SK-N-SH treated with all-trans-retinoic acid at 6 μM for 48 hours (cell line): ENCODE measurements around the gene TNKS2.

Experiments used
- ATAC-seq: fragments of 200-7000 bp; cut with Tn5 transposase; 3 replicates; pipeline ENCODE4 v1.9.1; 2020; ENCODE audit warnings: mild to moderate bottlenecking, moderate library complexity
- ARNTL ChIP-seq: fragments of 450-650 bp; formaldehyde crosslinking; IDR thresholded peaks from 2 replicates; pipeline ENCODE4 v1.5.0; 2020; ENCODE audit warnings: low read depth, mild to moderate bottlenecking, moderate library complexity, borderline replicate concordance
- ESRRG ChIP-seq: fragments of 250-450 bp; sonication (Bioruptor Pico); IDR thresholded peaks from 2 replicates; pipeline ENCODE4 v1.6.1; 2021; ENCODE audit warnings: mild to moderate bottlenecking
- ISL1 ChIP-seq: fragments of 250-450 bp; sonication (Bioruptor Pico); IDR thresholded peaks from 2 replicates; pipeline ENCODE4 v2.1.2; 2022; ENCODE audit warnings: mild to moderate bottlenecking, moderate library complexity
- OSR1 ChIP-seq: fragments of 250-450 bp; sonication (Bioruptor Pico); IDR thresholded peaks from 2 replicates; pipeline ENCODE4 v1.8.0; 2022; ENCODE audit warnings: moderate library complexity, mild to moderate bottlenecking, inconsistent platforms
- PATZ1 ChIP-seq: fragments of 250-450 bp; sonication (Bioruptor Pico); IDR thresholded peaks from 2 replicates; pipeline ENCODE4 v1.8.0; 2020; ENCODE audit warnings: mild to moderate bottlenecking, moderate library complexity, borderline replicate concordance
- POU6F1 ChIP-seq: fragments of 250-450 bp; sonication (Bioruptor Pico); IDR thresholded peaks from 2 replicates; pipeline ENCODE4 v1.8.0; 2021; ENCODE audit warnings: low read depth, mild to moderate bottlenecking, moderate library complexity, borderline replicate concordance
- PPARA ChIP-seq: fragments of 250-450 bp; sonication (Bioruptor Pico); IDR thresholded peaks from 2 replicates; pipeline ENCODE4 v1.5.0; 2020; ENCODE audit warnings: mild to moderate bottlenecking, borderline replicate concordance
- RARB ChIP-seq: fragments of 250-450 bp; sonication (Bioruptor Pico); IDR thresholded peaks from 2 replicates; pipeline ENCODE4 v1.8.0; 2021; ENCODE audit warnings: mild to moderate bottlenecking, moderate library complexity
- SNAI2 ChIP-seq: fragments of 250-450 bp; sonication (Bioruptor Pico); IDR thresholded peaks from 2 replicates; pipeline ENCODE4 v1.5.0; 2020; ENCODE audit warnings: mild to moderate bottlenecking, moderate library complexity
- TCF4 ChIP-seq: fragments of 250-450 bp; sonication (Bioruptor Pico); IDR thresholded peaks from 2 replicates; pipeline ENCODE4 v1.8.0; 2021; ENCODE audit warnings: mild to moderate bottlenecking, moderate library complexity, borderline replicate concordance
- ZC3H10 ChIP-seq: fragments of 250-450 bp; sonication (Bioruptor Pico); IDR thresholded peaks from 2 replicates; pipeline ENCODE4 v1.5.1; 2021; ENCODE audit warnings: mild to moderate bottlenecking, moderate library complexity
- ZFP3 ChIP-seq: fragments of 250-450 bp; sonication (Bioruptor Pico); IDR thresholded peaks from 2 replicates; pipeline ENCODE4 v1.5.0; 2020; ENCODE audit warnings: mild to moderate bottlenecking, moderate library complexity
- ZNF565 ChIP-seq: fragments of 450-650 bp; formaldehyde crosslinking; conservative IDR thresholded peaks from 2 replicates; pipeline ENCODE4 v1.5.0; 2020; ENCODE audit warnings: low read depth, mild to moderate bottlenecking, moderate library complexity
- ZNF8 ChIP-seq: fragments of 450-650 bp; formaldehyde crosslinking; IDR thresholded peaks from 2 replicates; pipeline ENCODE4 v1.5.0; 2020; ENCODE audit warnings: mild to moderate bottlenecking, moderate library complexity
- TF ChIP-seq, protein P1 (sequence below): fragments of 250-450 bp; sonication (Bioruptor Pico); IDR thresholded peaks from 2 replicates; pipeline ENCODE4 v1.5.1; 2020; ENCODE audit warnings: low read depth, mild to moderate bottlenecking, moderate library complexity
- TF ChIP-seq, protein P2 (sequence below): fragments of 250-450 bp; sonication (Bioruptor Pico); IDR thresholded peaks from 2 replicates; pipeline ENCODE4 v1.5.0; 2020; ENCODE audit warnings: mild to moderate bottlenecking, moderate library complexity
- TF ChIP-seq, protein P3 (sequence below): fragments of 250-450 bp; sonication (Bioruptor Pico); IDR thresholded peaks from 2 replicates; pipeline ENCODE4 v1.5.1; 2021; ENCODE audit warnings: mild to moderate bottlenecking, moderate library complexity

TNKS2 gene

GRCh38 chr10:91860885-91861284 lies 62.7 kb downstream of the TNKS2 start (continued):
- TF ChIP-seq OSR1, result no peak

DNA sequence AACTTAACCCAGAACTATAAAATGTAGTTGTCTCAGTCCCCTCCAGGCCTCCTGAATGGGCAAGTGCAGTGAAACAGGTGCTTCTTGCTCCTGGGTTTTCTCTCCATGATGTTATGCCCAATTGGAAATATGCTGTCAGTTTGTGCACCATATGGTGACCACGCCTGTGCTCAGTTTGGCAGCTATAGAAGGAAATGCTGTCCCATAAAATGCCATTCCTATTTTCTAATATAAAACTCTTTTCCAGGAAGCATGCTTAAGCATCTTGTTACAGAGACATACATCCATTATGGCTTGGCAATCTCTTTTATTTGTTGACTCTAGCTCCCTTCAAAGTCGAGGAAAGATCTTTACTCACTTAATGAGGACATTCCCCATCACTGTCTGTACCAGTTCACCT lies 65.9 kb downstream of the TNKS2 start:
- ATAC-seq, result no peak
- TF ChIP-seq TCF4 (CRISPR knock-in tag) (no peak), OSR1 (no peak), ZFP3 (CRISPR knock-in tag) (no peak), ZNF565 (CRISPR knock-in tag) (no peak), ARNTL (CRISPR knock-in tag) (no peak), ZNF8 (CRISPR knock-in tag) (no peak), PATZ1 (CRISPR knock-in tag) (no peak), POU6F1 (CRISPR knock-in tag) (no peak), RARB (CRISPR knock-in tag) (no peak), ISL1 (CRISPR knock-in tag) (no peak)
- TF ChIP-seq, protein P1, sequence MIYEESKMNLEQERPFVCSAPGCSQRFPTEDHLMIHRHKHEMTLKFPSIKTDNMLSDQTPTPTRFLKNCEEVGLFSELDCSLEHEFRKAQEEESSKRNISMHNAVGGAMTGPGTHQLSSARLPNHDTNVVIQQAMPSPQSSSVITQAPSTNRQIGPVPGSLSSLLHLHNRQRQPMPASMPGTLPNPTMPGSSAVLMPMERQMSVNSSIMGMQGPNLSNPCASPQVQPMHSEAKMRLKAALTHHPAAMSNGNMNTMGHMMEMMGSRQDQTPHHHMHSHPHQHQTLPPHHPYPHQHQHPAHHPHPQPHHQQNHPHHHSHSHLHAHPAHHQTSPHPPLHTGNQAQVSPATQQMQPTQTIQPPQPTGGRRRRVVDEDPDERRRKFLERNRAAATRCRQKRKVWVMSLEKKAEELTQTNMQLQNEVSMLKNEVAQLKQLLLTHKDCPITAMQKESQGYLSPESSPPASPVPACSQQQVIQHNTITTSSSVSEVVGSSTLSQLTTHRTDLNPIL, result no peak
- TF ChIP-seq, protein P2, sequence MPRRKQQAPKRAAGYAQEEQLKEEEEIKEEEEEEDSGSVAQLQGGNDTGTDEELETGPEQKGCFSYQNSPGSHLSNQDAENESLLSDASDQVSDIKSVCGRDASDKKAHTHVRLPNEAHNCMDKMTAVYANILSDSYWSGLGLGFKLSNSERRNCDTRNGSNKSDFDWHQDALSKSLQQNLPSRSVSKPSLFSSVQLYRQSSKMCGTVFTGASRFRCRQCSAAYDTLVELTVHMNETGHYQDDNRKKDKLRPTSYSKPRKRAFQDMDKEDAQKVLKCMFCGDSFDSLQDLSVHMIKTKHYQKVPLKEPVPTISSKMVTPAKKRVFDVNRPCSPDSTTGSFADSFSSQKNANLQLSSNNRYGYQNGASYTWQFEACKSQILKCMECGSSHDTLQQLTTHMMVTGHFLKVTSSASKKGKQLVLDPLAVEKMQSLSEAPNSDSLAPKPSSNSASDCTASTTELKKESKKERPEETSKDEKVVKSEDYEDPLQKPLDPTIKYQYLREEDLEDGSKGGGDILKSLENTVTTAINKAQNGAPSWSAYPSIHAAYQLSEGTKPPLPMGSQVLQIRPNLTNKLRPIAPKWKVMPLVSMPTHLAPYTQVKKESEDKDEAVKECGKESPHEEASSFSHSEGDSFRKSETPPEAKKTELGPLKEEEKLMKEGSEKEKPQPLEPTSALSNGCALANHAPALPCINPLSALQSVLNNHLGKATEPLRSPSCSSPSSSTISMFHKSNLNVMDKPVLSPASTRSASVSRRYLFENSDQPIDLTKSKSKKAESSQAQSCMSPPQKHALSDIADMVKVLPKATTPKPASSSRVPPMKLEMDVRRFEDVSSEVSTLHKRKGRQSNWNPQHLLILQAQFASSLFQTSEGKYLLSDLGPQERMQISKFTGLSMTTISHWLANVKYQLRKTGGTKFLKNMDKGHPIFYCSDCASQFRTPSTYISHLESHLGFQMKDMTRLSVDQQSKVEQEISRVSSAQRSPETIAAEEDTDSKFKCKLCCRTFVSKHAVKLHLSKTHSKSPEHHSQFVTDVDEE (CRISPR knock-in tag), result no peak
- TF ChIP-seq, protein P3, sequence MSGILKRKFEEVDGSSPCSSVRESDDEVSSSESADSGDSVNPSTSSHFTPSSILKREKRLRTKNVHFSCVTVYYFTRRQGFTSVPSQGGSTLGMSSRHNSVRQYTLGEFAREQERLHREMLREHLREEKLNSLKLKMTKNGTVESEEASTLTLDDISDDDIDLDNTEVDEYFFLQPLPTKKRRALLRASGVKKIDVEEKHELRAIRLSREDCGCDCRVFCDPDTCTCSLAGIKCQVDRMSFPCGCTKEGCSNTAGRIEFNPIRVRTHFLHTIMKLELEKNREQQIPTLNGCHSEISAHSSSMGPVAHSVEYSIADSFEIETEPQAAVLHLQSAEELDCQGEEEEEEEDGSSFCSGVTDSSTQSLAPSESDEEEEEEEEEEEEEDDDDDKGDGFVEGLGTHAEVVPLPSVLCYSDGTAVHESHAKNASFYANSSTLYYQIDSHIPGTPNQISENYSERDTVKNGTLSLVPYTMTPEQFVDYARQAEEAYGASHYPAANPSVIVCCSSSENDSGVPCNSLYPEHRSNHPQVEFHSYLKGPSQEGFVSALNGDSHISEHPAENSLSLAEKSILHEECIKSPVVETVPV (CRISPR knock-in tag), result no peak

DNA sequence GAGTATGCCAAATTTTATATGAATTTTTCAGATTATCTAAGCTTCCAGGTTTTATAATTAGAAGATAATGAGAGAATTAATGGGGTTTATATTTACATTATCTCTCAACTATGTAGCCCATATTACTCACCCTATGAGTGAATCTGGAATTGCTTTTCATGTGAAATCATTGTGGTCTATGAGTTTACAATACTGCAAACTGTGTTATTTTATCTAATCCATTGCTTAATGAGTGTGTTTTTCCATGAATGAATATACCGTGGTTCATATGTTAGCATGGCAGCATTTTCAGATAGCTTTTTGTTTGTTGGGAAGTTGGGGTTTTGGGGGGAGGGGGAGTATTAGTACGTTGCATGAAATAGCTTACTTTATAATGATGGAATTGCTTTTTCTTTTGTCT lies 66.5 kb downstream of the TNKS2 start:
- ATAC-seq, result no peak
- TF ChIP-seq, protein P3 (CRISPR knock-in tag), result no peak
- TF ChIP-seq RARB (CRISPR knock-in tag) (no peak), ZNF8 (CRISPR knock-in tag) (no peak), PATZ1 (CRISPR knock-in tag) (no peak), ZC3H10 (no peak), TCF4 (CRISPR knock-in tag) (no peak), PPARA (CRISPR knock-in tag) (no peak), ESRRG (CRISPR knock-in tag) (no peak), POU6F1 (CRISPR knock-in tag) (no peak), SNAI2 (CRISPR knock-in tag) (no peak)
- TF ChIP-seq, protein P2 (CRISPR knock-in tag), result no peak
- TF ChIP-seq, protein P1, result no peak
